Thyroid gland (tissue), 4 donors: ENCODE results near the gene WFIKKN1.

ENCODE experiments used
- POLR2A ChIP-seq, 2 donors: fragments of 450-650 bp; IDR thresholded peaks; one replicate each; pipeline ENCODE4 v1.6.1; 2017; ENCODE audit warnings: antibody characterized with exemption in 2 of 2, mild to moderate bottlenecking in 2 of 2, moderate library complexity in 1 of 2
- TF ChIP-seq, protein P1 (sequence below), 6 experiments: fragments of 200-600 bp in 3 of 6; fragments of 450-650 bp in 3 of 6; sonication (generic) in 3 of 6; IDR thresholded peaks; one replicate each; pipeline ENCODE4 v1.5.1; 2016 to 2019; ENCODE audit warnings: antibody characterized with exemption in 6 of 6, mild to moderate bottlenecking in 2 of 6, inconsistent platforms in 1 of 6, moderate library complexity in 1 of 6

DNA sequence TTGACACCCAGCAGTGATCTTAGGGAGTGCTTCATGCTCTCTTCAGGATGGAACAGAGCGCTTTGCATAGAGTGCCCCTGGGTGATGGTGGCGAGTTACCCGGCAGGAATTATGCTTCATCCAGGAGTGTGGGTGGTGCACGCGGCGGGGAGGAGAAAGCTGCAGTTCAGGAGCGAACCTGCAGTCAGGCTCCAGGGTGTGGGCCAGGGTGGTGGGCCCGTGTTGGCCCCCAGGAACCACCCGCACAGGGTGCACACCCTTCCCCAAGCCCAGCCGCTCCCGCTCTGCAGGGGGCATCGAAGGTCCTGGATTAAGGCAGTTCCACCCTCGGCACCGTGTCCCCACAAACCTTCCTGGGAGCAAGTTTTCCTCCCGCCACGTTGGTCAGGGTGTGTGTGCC is 37.0 kb upstream of the WFIKKN1 start:
- TF ChIP-seq, protein P1, sequence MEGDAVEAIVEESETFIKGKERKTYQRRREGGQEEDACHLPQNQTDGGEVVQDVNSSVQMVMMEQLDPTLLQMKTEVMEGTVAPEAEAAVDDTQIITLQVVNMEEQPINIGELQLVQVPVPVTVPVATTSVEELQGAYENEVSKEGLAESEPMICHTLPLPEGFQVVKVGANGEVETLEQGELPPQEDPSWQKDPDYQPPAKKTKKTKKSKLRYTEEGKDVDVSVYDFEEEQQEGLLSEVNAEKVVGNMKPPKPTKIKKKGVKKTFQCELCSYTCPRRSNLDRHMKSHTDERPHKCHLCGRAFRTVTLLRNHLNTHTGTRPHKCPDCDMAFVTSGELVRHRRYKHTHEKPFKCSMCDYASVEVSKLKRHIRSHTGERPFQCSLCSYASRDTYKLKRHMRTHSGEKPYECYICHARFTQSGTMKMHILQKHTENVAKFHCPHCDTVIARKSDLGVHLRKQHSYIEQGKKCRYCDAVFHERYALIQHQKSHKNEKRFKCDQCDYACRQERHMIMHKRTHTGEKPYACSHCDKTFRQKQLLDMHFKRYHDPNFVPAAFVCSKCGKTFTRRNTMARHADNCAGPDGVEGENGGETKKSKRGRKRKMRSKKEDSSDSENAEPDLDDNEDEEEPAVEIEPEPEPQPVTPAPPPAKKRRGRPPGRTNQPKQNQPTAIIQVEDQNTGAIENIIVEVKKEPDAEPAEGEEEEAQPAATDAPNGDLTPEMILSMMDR (IDR thresholded peaks at IDR 0.05) = peak in 1 of 6 experiments; percentile 18
- no peak for TF ChIP-seq POLR2A (IDR thresholded peaks at IDR 0.05)
